HG02970 (cell line): ENCODE results near the gene OBSL1.

Experiments used
- ATAC-seq: cut with Tn5 transposase; IDR thresholded peaks from one replicate; pipeline ENCODE4 v1.9.1; 2021; ENCODE audit warnings: mild to moderate bottlenecking, moderate library complexity, moderate number of reproducible peaks; ENCODE audit not compliant: unreplicated experiment, low FRiP score

OBSL1 gene

GRCh38 chr2:219571311-219572236, at the start of gene OBSL1:
TSS of gene OBSL1 (minus strand) at chr2:219571539. CDS start at chr2:219571232, 307 bp downstream.
- no peak for ATAC-seq

GRCh38 chr2:219620546-219620945, 49.2 kb upstream of the OBSL1 start:
- ATAC-seq, result no peak

- no peak for ATAC-seq
Observed at GRCh38 chr2:219619235-219619634, 47.9 kb upstream of the OBSL1 start.

- ATAC-seq, result no peak
Observed at GRCh38 chr2:219618733-219619122, 47.4 kb upstream of the OBSL1 start.

GRCh38 chr2:219616550-219616949, 45.2 kb upstream of the OBSL1 start:
- no peak for ATAC-seq

GRCh38 chr2:219615894-219616293, 44.6 kb upstream of the OBSL1 start:
- no peak for ATAC-seq

GRCh38 chr2:219615036-219615435, 43.7 kb upstream of the OBSL1 start:
- ATAC-seq, result no peak

GRCh38 chr2:219614076-219614860, 42.9 kb upstream of the OBSL1 start:
- no peak for ATAC-seq

- ATAC-seq, result no peak
Observed at GRCh38 chr2:219613461-219614070, 42.2 kb upstream of the OBSL1 start.

GRCh38 chr2:219612577-219613286, 41.4 kb upstream of the OBSL1 start:
- no peak for ATAC-seq

- no peak for ATAC-seq
Observed at GRCh38 chr2:219611866-219612576, 40.7 kb upstream of the OBSL1 start.

- no peak for ATAC-seq
Observed at GRCh38 chr2:219611306-219611705, 40.0 kb upstream of the OBSL1 start.

GRCh38 chr2:219609149-219609750, 37.9 kb upstream of the OBSL1 start:
- ATAC-seq, result no peak

- no peak for ATAC-seq
Observed at GRCh38 chr2:219608399-219608964, 37.1 kb upstream of the OBSL1 start.

- no peak for ATAC-seq
Observed at GRCh38 chr2:219607931-219608330, 36.6 kb upstream of the OBSL1 start.

GRCh38 chr2:219605607-219605954, 34.2 kb upstream of the OBSL1 start:
- no peak for ATAC-seq

- no peak for ATAC-seq
Observed at GRCh38 chr2:219603771-219604170, 32.4 kb upstream of the OBSL1 start.

- ATAC-seq, result no peak
Observed at GRCh38 chr2:219598308-219599078, 27.2 kb upstream of the OBSL1 start.
